GM19468 (cell line): ENCODE measurements around the gene MTCH1.

Experiments
- ATAC-seq: cut with Tn5 transposase; IDR thresholded peaks from one replicate; pipeline ENCODE4 v1.9.1; 2021; ENCODE audit warnings: mild to moderate bottlenecking, moderate library complexity, moderate number of reproducible peaks; ENCODE audit not compliant: unreplicated experiment; ENCODE audit errors: extremely low read depth

Gene MTCH1, protein sequence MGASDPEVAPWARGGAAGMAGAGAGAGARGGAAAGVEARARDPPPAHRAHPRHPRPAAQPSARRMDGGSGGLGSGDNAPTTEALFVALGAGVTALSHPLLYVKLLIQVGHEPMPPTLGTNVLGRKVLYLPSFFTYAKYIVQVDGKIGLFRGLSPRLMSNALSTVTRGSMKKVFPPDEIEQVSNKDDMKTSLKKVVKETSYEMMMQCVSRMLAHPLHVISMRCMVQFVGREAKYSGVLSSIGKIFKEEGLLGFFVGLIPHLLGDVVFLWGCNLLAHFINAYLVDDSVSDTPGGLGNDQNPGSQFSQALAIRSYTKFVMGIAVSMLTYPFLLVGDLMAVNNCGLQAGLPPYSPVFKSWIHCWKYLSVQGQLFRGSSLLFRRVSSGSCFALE

GRCh38 chr6:36985808-36986703 lies at the start of gene MTCH1:
Gene MTCH1 (minus strand): TSS chr6:36986196. CDS start chr6:36986173, 23 bp downstream.
- ATAC-seq: peak; percentile 86

GRCh38 chr6:37033819-37034795 lies 48.1 kb upstream of the MTCH1 start:
- no peak for ATAC-seq

GRCh38 chr6:37033255-37033654 lies 47.3 kb upstream of the MTCH1 start:
- ATAC-seq: no peak

- ATAC-seq: no peak
Observed at GRCh38 chr6:37032239-37032638, 46.2 kb upstream of the MTCH1 start.

DNA sequence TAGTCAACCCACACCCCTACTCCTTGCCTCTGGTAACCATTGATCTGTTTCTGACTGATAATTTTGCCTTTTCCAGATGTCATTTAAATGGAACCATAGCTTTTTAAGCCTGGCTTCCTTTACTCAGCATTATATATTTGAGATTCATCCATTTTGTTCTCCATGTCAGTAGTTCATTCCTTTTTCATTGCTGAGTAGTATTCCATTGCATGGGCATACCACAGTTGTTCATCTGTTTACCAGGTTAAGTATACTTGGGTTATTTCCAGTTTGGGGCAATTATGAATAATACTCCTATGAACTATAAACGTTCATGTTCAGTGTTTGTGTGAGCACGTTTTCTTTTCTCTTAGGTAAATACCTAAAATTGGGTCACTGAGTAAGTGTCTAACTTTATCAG lies 44.6 kb upstream of the MTCH1 start:
- ATAC-seq: no peak

- no peak for ATAC-seq
Observed at GRCh38 chr6:37029249-37029971, 43.4 kb upstream of the MTCH1 start.

- ATAC-seq: no peak
Observed at GRCh38 chr6:37027811-37028469, 41.9 kb upstream of the MTCH1 start.

DNA sequence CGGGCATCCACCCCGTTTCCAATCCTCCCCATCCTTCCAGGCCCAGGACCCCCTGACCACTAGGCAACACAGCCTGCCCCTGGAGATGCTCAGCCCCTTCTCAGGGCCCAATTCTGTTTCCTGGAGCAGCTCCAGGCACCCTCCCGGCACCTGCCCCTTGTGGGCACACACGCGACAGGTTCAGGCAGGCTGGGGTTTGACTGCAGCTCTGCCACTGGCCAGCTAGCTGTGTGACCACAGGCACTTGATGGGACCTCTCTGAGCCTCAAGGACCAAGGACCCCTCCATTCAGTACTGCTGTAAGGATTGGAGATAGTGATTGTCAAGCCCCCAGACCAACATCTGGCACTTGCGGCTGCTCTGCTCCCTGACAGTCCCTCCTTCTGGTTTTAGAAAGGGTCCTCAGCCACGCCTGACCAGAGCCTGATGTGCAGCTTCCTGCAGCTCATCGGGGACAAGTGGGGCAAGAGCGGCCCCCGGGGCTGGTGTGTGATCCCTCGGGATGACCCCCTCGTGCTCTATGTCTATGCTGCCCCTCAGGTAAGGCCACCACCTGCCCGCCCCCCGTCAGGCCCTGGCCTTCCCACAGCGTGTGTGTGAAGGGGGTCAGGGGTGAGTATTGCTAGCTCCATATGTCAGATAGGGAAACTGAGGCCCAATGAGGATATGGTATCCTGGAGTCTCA lies 41.2 kb upstream of the MTCH1 start:
- ATAC-seq: no peak

GRCh38 chr6:37025621-37026466 lies 39.8 kb upstream of the MTCH1 start:
- no peak for ATAC-seq

GRCh38 chr6:37024656-37025337 lies 38.8 kb upstream of the MTCH1 start:
- ATAC-seq: no peak

DNA sequence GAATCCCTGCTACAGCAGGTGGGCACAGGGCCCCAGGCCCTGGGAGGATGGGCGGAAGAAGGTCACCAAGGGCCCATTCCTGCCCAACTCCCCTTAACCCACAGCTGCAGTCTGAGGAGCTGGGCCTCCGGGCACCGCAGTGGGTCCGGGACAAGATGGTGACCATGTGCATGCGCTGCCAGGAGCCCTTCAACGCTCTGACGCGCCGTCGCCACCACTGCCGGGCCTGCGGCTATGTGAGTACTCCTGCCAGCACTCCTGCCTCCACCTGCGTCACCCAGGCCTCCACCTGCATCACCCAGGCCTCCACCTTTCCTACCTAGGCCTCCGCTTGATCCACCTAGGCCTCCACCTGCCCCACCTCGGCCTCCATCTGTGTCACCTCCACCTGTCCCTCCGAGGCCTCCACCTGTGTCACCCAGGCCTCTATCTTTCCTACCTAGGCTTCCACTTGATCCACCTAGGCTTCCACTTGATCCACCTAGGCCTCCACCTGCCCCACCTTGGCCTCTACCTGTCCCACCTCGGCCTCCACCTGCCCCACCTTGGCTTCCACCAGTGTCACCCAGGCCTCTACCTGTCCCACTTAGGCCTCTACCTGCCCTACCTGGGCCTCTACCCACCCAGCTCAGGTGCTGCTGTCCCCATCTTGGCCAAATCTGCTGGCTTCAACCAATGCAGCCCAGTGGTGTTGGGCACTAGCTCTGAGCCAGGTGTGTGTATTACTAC lies 36.3 kb upstream of the MTCH1 start:
- no peak for ATAC-seq

DNA sequence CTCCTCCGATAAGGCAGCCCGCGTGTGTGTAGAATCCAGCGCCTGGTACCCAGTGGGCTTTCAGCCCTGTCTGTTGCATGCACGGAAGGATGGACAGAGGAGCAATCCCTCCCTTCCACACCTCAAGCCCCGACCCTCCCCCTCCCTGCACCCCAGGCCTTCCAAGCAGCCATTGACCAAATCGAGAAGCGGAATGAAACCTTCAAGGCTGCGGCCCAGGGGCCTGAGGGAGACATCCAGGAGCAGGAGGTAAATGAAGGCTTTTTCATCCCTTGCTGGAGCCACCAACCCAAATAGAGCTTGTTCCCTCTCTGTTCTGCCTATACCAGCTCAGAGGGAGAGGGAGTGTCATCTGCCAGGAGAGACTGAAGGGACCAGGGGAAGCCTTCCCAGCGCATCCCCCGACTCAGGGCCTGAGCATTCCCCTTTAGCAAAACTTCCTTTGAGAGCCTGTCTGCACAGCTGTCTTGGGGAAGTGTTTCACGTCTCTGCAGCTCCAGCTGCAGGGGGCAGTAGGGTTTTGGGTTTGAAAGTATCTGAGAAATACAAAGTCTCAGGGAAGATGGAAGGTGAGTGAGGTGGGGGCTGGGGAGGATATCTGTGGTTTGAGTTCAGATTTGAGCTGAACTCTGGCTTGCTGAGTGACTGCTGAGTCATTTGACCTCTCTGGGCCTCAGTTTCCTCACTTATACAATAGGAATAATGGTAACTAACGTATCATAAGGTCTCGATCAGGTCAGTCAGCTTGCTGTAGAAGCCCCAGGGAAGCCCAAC lies 35.5 kb upstream of the MTCH1 start:
- no peak for ATAC-seq

DNA sequence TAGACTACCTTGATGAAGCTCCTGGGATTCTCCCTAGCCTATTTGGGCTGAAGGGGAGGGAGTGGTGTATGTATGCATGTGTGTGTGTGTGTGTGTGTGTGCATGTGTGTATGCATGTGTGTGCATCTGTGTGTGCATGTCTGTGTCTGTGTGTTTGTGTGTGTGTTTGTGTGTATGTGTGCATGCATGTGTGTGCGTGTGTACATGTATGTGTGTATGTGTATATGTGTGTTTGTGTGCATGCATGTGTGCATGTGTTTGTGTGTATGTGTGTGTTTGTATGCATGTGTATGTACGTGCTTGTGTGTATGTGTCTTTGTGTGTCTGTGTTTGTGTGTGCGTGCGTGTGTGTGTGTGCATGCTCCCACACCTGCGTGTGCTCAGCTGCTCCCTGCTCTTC lies 34.8 kb upstream of the MTCH1 start:
- no peak for ATAC-seq

GRCh38 chr6:37020381-37020780 lies 34.4 kb upstream of the MTCH1 start:
- no peak for ATAC-seq

GRCh38 chr6:37019065-37019450 lies 33.1 kb upstream of the MTCH1 start:
- no peak for ATAC-seq
